IMR-90 (cell line): ENCODE measurements around the gene CAAP1. TPM values are rescaled to one million over a fixed set of nuclear protein-coding genes. Genes with fewer than 3 reads are reported as not detected.

ENCODE experiments used
- ATAC-seq: fragments of 200-7000 bp; cut with Tn5 transposase; 2 replicates; pipeline ENCODE4 v1.9.1; 2020; ENCODE audit warnings: low read depth, mild to moderate bottlenecking, moderate library complexity
- BruUV-seq: library from RNA; stranded (reverse); fragments of 400-500 nt; replicated peaks from 2 replicates; lab custom pipeline; 2021; lab: Mats Ljungman, UMichigan
- CTCF ChIA-PET: fragments of 300-600 bp; formaldehyde crosslinking; extraction: SDS; loops from one replicate; lab custom pipeline; 2021; ENCODE audit warnings: antibody characterized with exemption; lab: Yijun Ruan, JAX
- POLR2A ChIA-PET: fragments of 300-600 bp; sonication (Branson Sonifier 250); formaldehyde crosslinking; loops from one replicate; lab custom pipeline; 2022; ENCODE audit warnings: antibody characterized with exemption; ENCODE audit not compliant: unreplicated experiment; lab: Charles Lee
- DNase-seq: peaks from one replicate; pipeline ENCODE4 v3.0.0; 2013
- H2AFZ ChIP-seq: replicated peaks from 2 replicates; pipeline ENCODE3; 2013; ENCODE audit warnings: low read length, mild to moderate bottlenecking; ENCODE audit not compliant: poor library complexity
- H2AK5ac ChIP-seq: 2 replicates; pipeline ENCODE4 v1.6.1; 2013; ENCODE audit warnings: low read depth, low read length, inconsistent platforms
- H2AK9ac ChIP-seq: replicated peaks from 2 replicates; pipeline ENCODE3; 2013; ENCODE audit warnings: mild to moderate bottlenecking, low read depth, low read length, moderate library complexity; ENCODE audit not compliant: poor library complexity
- H2BK120ac ChIP-seq: 2 replicates; pipeline ENCODE4 v1.6.1; 2013; ENCODE audit warnings: low read depth, low read length, inconsistent platforms
- H2BK15ac ChIP-seq: 3 replicates; pipeline ENCODE4 v1.6.1; 2013; ENCODE audit warnings: low read depth, low read length, inconsistent platforms
- H2BK20ac ChIP-seq: 2 replicates; pipeline ENCODE4 v1.6.1; 2013; ENCODE audit warnings: low read depth, mild to moderate bottlenecking, inconsistent platforms, low read length, moderate library complexity
- H2BK5ac ChIP-seq: 2 replicates; pipeline ENCODE4 v1.6.1; 2013; ENCODE audit warnings: mild to moderate bottlenecking, low read depth, low read length, inconsistent platforms; ENCODE audit not compliant: poor library complexity, severe bottlenecking
- H3K14ac ChIP-seq: replicated peaks from 2 replicates; pipeline ENCODE4 v1.6.1; 2013; ENCODE audit warnings: low read depth, low read length, inconsistent platforms
- H3K18ac ChIP-seq: 2 replicates; pipeline ENCODE4 v1.6.1; 2013; ENCODE audit warnings: low read depth, low read length, control low read depth
- H3K23ac ChIP-seq: 2 replicates; pipeline ENCODE4 v1.6.1; 2013; ENCODE audit warnings: low read depth, low read length, inconsistent platforms
- H3K27ac ChIP-seq: 2 replicates; pipeline ENCODE4 v1.5.1; 2013; ENCODE audit warnings: mild to moderate bottlenecking, control low read depth, low read length; ENCODE audit not compliant: insufficient read depth
- H3K27me3 ChIP-seq: 2 replicates; pipeline ENCODE4 v1.6.1; 2013; ENCODE audit warnings: low read length; ENCODE audit not compliant: control insufficient read depth, insufficient read depth
- H3K36me3 ChIP-seq: 2 replicates; pipeline ENCODE4 v1.6.1; 2013; ENCODE audit warnings: low read length, mixed read lengths; ENCODE audit not compliant: control insufficient read depth, insufficient read depth
- H3K4ac ChIP-seq: 2 replicates; pipeline ENCODE4 v1.6.1; 2013; ENCODE audit warnings: low read depth, low read length, inconsistent platforms
- H3K4me1 ChIP-seq: 2 replicates; pipeline ENCODE4 v1.6.1; 2013; ENCODE audit warnings: low read length, mixed read lengths; ENCODE audit not compliant: control insufficient read depth, insufficient read depth
- H3K4me2 ChIP-seq: 2 replicates; pipeline ENCODE4 v1.6.1; 2013; ENCODE audit warnings: low read depth, mild to moderate bottlenecking, control low read depth, low read length, moderate library complexity
- H3K4me3 ChIP-seq: 2 replicates; pipeline ENCODE4 v1.5.1; 2013; ENCODE audit warnings: low read depth, mild to moderate bottlenecking, control low read depth, low read length, moderate library complexity; ENCODE audit not compliant: insufficient read depth
- H3K56ac ChIP-seq: 2 replicates; pipeline ENCODE4 v1.6.1; 2013; ENCODE audit warnings: low read length, inconsistent platforms; ENCODE audit not compliant: insufficient read depth; ENCODE audit errors: extremely low read depth
- H3K79me1 ChIP-seq, 2 experiments: 2 replicates each; pipeline ENCODE4 v1.6.1; 2013; ENCODE audit warnings: low read length in 2 of 2, inconsistent platforms in 1 of 2, low read depth in 1 of 2
- H3K9ac ChIP-seq: 2 replicates; pipeline ENCODE4 v1.6.1; 2013; ENCODE audit warnings: low read depth, low read length, control low read depth
- H3K9me1 ChIP-seq: 2 replicates; pipeline ENCODE4 v1.6.1; 2013; ENCODE audit warnings: low read length, inconsistent platforms; ENCODE audit not compliant: insufficient read depth
- H3K9me3 ChIP-seq: 2 replicates; pipeline ENCODE4 v1.6.1; 2013; ENCODE audit warnings: low read length; ENCODE audit not compliant: control insufficient read depth, insufficient read depth
- H4K20me1 ChIP-seq: 2 replicates; pipeline ENCODE4 v1.6.1; 2013; ENCODE audit warnings: low read length, inconsistent platforms; ENCODE audit not compliant: insufficient read depth
- H4K5ac ChIP-seq: 2 replicates; pipeline ENCODE4 v1.6.1; 2013; ENCODE audit warnings: mild to moderate bottlenecking, low read depth, low read length, control low read depth
- H4K8ac ChIP-seq, 2 experiments: 2 replicates each; pipeline ENCODE4 v1.6.1; 2013; ENCODE audit warnings: low read depth in 2 of 2, low read length in 2 of 2, control low read depth in 1 of 2, inconsistent platforms in 1 of 2
- H4K91ac ChIP-seq: 2 replicates; pipeline ENCODE4 v1.6.1; 2013; ENCODE audit warnings: low read depth, low read length, inconsistent platforms; ENCODE audit not compliant: insufficient read depth
- CHD1 ChIP-seq: IDR thresholded peaks from 2 replicates; pipeline ENCODE4 v1.6.1; 2012; ENCODE audit warnings: low read depth, low read length, improper control_type of control experiment
- RFX5 ChIP-seq: IDR thresholded peaks from 2 replicates; pipeline ENCODE4 v1.8.0; 2012; ENCODE audit warnings: low read depth, mild to moderate bottlenecking, low read length, moderate library complexity
- WGBS, 2 experiments: methylation state at CpG; one replicate each; pipeline versions ENCODE4 v1.1.5 to v1.1.7; 2013; ENCODE audit warnings: missing lambda C conversion rate in 2 of 2; ENCODE audit not compliant: insufficient read length in 1 of 2; ENCODE audit errors: extremely low coverage in 2 of 2; 5-methylcytosine and 5-hydroxymethylcytosine counted together
- dilution Hi-C: fragments of 300-500 bp; cut with HindIII; formaldehyde crosslinking; loops from one replicate; pipeline ENCODE4 v1.14.3; 2018; ENCODE audit warnings: low sequenced_read_pairs; ENCODE audit not compliant: unreplicated experiment
- in situ Hi-C: fragments of 300-500 bp; cut with MboI; formaldehyde crosslinking; loops from 3 replicates; pipeline ENCODE4 v1.14.3; 2019; ENCODE audit warnings: low sequenced_read_pairs, inconsistent platforms, mixed read lengths
- intact Hi-C: fragments of 100-400 bp; cut with micrococcal nuclease; formaldehyde crosslinking; loops from 2 replicates; pipeline ENCODE4 v1.10.0; 2022
- polyA plus RNA-seq, 3 experiments: library from polyadenylated mRNA; depleted of rRNA; stranded (reverse); fragments of >200 nt; gene quantifications; 2 replicates each; pipeline ENCODE4 v1.2.3, GENCODE V29; 2012; ENCODE audit warnings: low replicate concordance in 1 of 3
- total RNA-seq: library from RNA; depleted of rRNA; stranded (reverse); fragments of >200 nt; gene quantifications from 2 replicates; pipeline ENCODE4 v1.2.3, GENCODE V29; 2012

CAAP1 gene
- total and polyA plus RNA-seq, 2 of the 4 experiments (the other 2 are of a cell fraction), result 6.1 to 9.0 TPM

DNA sequence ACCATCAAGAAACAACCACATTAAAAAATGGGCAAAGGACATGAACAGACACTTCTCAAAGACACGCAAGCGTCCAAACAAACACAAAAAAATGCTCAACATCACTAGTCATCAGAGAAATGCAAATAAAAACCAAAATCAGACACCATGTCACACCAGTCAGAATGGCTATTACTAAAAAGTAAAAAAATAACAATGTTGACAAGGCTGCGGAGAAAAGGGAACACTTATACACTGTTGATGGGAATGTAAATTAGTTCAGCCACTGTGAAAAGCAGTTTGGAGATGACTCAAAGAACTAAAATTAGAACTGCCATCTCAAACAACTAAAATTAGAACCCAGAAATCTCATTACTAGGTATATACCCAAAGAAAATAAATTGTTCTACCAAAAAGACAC lies 80.4 kb downstream of the CAAP1 start:
- H3K4ac ChIP-seq, result no peak overlapping the region
- POLR2A ChIA-PET, result no interaction called here
- no peak overlapping the region for H3K27ac ChIP-seq
- no peak overlapping the region for H3K9ac ChIP-seq
- no peak overlapping the region for H3K4me3 ChIP-seq
- DNase-seq (no peak), ATAC-seq (no peak)
- H4K8ac ChIP-seq, result no peak overlapping the region
- no peak overlapping the region for H2BK20ac ChIP-seq
- H3K4me2 ChIP-seq, result no peak overlapping the region
- H3K56ac ChIP-seq, result no peak overlapping the region
- no peaks in the 10 kb centered on the region for H3K9me1 ChIP-seq
- CTCF ChIA-PET, result no interaction called here
- no TSS peak for BruUV-seq
- intact Hi-C loops (no loop called here), in situ Hi-C loops (no loop called here), dilution Hi-C loops (no loop called here)
- H3K27me3 ChIP-seq, result no peaks in the 10 kb centered on the region
- H4K20me1 ChIP-seq, result no peaks in the 10 kb centered on the region
- H4K5ac ChIP-seq, result no peak overlapping the region
- no peak overlapping the region for H2AFZ ChIP-seq
- no peaks in the 10 kb centered on the region for H3K79me1 ChIP-seq
- H2BK15ac ChIP-seq, result no peak overlapping the region
- TF ChIP-seq RFX5, result no peak
- no peak for TF ChIP-seq CHD1
- no peak overlapping the region for H2AK5ac ChIP-seq
- H3K18ac ChIP-seq, result no peak overlapping the region
- H4K91ac ChIP-seq, result no peak overlapping the region
- no peak overlapping the region for H2BK5ac ChIP-seq
- no peak overlapping the region for H3K14ac ChIP-seq
- no CpG with 5 or more reads among the region's 3 CpGs for WGBS, 2 experiments
- H3K23ac ChIP-seq, result no peak overlapping the region
- no peaks in the 10 kb centered on the region for H3K9me3 ChIP-seq
- no peak overlapping the region for H2AK9ac ChIP-seq
- no peaks in the 10 kb centered on the region for H3K36me3 ChIP-seq
- H3K4me1 ChIP-seq, result no peaks in the 10 kb centered on the region
- no peak overlapping the region for H2BK120ac ChIP-seq
